Measurements from ENCODE around the gene LAIR2.

Gene LAIR2

DNA sequence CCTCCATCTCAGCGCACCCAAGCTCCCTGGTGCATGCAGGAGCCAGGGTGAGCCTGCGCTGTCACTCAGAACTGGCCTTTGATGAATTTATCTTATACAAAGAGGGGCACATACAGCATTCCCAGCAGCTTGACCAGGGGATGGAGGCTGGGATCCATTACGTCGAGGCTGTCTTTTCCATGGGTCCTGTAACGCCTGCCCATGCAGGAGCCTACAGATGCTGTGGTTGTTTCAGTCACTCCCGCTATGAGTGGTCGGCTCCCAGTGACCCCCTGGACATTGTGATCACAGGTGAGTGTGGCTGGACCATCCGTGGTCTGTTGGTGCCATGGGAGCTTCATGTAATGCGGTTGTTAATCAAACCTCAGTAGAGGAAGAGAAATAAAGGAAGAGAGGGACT, 33.0 kb downstream of the LAIR2 start:
- Histone ChIP-seq H3K4me1 (no peaks in the 10 kb centered on the region), H3K36me3 (ENCODE audit: control insufficient read depth, insufficient read depth, low read length) (no peaks in the 10 kb centered on the region), H3K9me3 (ENCODE audit: control insufficient read depth, low read length) (no peaks in the 10 kb centered on the region), H3K4me3 (ENCODE audit: low read depth, low read length) (no peak overlapping the region), H2AFZ (no peak overlapping the region), H3K27ac (no peak overlapping the region), H3K9ac (no peak overlapping the region), H3K27me3 (ENCODE audit: control insufficient read depth, insufficient read depth, low read length) (peaks cover 2% of the 10 kb centered on the region), H3K4me2 (ENCODE audit: low read length) (no peak overlapping the region), H3K79me2 (no peaks in the 10 kb centered on the region)
- TF ChIP-seq, protein P1, sequence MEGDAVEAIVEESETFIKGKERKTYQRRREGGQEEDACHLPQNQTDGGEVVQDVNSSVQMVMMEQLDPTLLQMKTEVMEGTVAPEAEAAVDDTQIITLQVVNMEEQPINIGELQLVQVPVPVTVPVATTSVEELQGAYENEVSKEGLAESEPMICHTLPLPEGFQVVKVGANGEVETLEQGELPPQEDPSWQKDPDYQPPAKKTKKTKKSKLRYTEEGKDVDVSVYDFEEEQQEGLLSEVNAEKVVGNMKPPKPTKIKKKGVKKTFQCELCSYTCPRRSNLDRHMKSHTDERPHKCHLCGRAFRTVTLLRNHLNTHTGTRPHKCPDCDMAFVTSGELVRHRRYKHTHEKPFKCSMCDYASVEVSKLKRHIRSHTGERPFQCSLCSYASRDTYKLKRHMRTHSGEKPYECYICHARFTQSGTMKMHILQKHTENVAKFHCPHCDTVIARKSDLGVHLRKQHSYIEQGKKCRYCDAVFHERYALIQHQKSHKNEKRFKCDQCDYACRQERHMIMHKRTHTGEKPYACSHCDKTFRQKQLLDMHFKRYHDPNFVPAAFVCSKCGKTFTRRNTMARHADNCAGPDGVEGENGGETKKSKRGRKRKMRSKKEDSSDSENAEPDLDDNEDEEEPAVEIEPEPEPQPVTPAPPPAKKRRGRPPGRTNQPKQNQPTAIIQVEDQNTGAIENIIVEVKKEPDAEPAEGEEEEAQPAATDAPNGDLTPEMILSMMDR (IDR thresholded peaks at IDR 0.05): no peak

DNA sequence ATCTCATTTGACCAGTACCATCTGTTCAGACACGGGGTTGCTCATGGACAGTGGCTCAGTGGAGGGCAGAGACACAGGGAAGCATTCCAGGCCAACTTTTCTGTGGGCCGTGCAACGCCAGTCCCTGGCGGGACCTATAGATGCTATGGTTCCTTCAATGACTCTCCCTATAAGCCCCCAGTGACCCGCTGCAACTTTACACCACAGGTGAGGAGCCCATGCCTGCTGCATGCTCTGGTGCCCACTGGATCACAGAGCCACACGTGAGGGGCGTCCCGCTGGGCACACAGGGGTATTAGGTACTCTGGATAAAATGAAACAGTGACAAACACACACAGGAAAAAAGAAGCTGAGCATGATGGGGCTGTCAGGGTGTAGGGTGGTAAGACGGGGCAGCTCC, 34.3 kb downstream of the LAIR2 start:
- no peaks in the 10 kb centered on the region for H3K79me2 ChIP-seq
- H2AFZ ChIP-seq: no peak overlapping the region
- TF ChIP-seq, protein P1 (IDR thresholded peaks at IDR 0.05): no peak
- H3K4me1 ChIP-seq: no peaks in the 10 kb centered on the region
- H3K27ac ChIP-seq: no peak overlapping the region
- no peaks in the 10 kb centered on the region for H3K36me3 ChIP-seq (ENCODE audit: control insufficient read depth, insufficient read depth, low read length)
- no peak overlapping the region for H3K9ac ChIP-seq
- H3K27me3 ChIP-seq (ENCODE audit: control insufficient read depth, insufficient read depth, low read length): peaks cover 2% of the 10 kb centered on the region
- H3K4me3 ChIP-seq (ENCODE audit: low read depth, low read length): no peak overlapping the region
- no peak overlapping the region for H3K4me2 ChIP-seq (ENCODE audit: low read length)
- no peaks in the 10 kb centered on the region for H3K9me3 ChIP-seq (ENCODE audit: control insufficient read depth, low read length)

DNA sequence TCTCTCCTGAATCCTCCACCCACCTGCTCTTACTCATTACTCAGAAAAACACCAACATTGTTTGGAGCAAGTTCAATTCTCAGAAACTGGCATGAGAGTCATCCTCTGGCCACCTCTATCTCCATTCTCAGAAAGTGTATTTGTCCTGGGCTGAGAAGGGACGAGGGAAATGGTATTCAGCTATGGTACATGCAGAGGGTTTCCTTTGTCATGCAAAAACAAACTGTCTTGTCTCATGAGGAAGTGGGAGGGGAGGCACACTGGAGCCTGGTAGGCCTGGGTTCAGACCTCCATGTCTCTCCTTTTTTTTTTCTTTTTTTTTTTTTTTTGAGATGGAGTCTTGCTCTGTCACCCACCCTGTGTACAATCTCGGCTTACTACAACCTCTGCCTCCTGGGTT, 39.1 kb downstream of the LAIR2 start:
- H3K9ac ChIP-seq: no peak overlapping the region
- H3K27ac ChIP-seq: no peak overlapping the region
- H3K4me2 ChIP-seq (ENCODE audit: low read length): no peak overlapping the region
- no peaks in the 10 kb centered on the region for H3K4me1 ChIP-seq
- no peak overlapping the region for H3K4me3 ChIP-seq (ENCODE audit: low read depth, low read length)
- no peaks in the 10 kb centered on the region for H3K36me3 ChIP-seq (ENCODE audit: control insufficient read depth, insufficient read depth, low read length)
- TF ChIP-seq, protein P1 (IDR thresholded peaks at IDR 0.05): no peak
- no peak overlapping the region for H2AFZ ChIP-seq
- H3K27me3 ChIP-seq (ENCODE audit: control insufficient read depth, insufficient read depth, low read length): peaks cover 2% of the 10 kb centered on the region
- no peaks in the 10 kb centered on the region for H3K9me3 ChIP-seq (ENCODE audit: control insufficient read depth, low read length)
- H3K79me2 ChIP-seq: no peaks in the 10 kb centered on the region

DNA sequence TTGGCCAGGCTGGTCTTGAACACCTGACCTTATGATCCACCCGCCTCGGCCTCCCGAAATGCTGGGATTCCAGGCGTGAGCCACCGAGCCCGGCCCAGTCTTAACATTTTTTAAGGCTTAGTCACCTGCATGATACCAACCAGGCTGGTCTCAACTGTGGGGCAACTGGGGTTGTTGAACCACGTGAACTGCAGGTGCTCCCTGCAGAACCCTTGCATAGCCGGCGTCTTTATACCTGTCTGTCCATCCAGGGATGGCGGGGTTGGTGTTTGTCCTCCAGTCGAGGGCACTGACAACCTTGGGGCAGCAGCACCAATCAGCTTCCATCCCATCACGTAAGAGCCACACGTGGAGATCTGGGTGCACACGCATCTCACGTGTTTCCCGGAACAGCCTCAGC, 46.2 kb downstream of the LAIR2 start:
- H2AFZ ChIP-seq: no peak overlapping the region
- no peak overlapping the region for H3K4me2 ChIP-seq (ENCODE audit: low read length)
- H3K36me3 ChIP-seq (ENCODE audit: control insufficient read depth, insufficient read depth, low read length): no peaks in the 10 kb centered on the region
- no peak overlapping the region for H3K27ac ChIP-seq
- no peak overlapping the region for H3K4me3 ChIP-seq (ENCODE audit: low read depth, low read length)
- H3K9ac ChIP-seq: no peak overlapping the region
- TF ChIP-seq, protein P1 (IDR thresholded peaks at IDR 0.05): no peak
- H3K4me1 ChIP-seq: no peaks in the 10 kb centered on the region
- no peaks in the 10 kb centered on the region for H3K79me2 ChIP-seq
- H3K27me3 ChIP-seq (ENCODE audit: control insufficient read depth, insufficient read depth, low read length): no peaks in the 10 kb centered on the region
- no peaks in the 10 kb centered on the region for H3K9me3 ChIP-seq (ENCODE audit: control insufficient read depth, low read length)

DNA sequence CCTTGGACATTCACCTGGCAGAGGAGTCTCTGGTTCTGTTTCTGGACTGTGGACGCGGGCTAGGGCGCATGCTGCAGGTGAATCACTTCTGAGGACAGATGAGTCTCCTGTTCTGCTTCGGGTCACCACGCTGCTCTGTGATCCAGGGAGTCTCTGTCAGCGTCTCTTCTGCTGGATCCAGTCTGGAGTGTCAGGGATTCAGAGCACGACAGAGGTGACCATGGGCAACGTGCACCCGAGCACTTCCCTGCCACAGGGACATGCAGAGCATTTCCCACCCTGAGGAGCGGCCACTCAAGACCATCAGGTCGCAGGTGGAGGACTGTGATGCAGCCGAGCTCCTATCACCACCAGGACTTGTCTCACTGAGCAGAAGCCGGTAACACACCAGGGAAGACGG, 46.6 kb downstream of the LAIR2 start:
- Histone ChIP-seq H2AFZ (no peak overlapping the region), H3K36me3 (ENCODE audit: control insufficient read depth, insufficient read depth, low read length) (no peaks in the 10 kb centered on the region), H3K4me2 (ENCODE audit: low read length) (no peak overlapping the region), H3K27ac (no peak overlapping the region), H3K4me3 (ENCODE audit: low read depth, low read length) (no peak overlapping the region), H3K9me3 (ENCODE audit: control insufficient read depth, low read length) (no peaks in the 10 kb centered on the region), H3K79me2 (no peaks in the 10 kb centered on the region), H3K9ac (no peak overlapping the region), H3K4me1 (no peaks in the 10 kb centered on the region), H3K27me3 (ENCODE audit: control insufficient read depth, insufficient read depth, low read length) (no peaks in the 10 kb centered on the region)
- TF ChIP-seq, protein P1 (IDR thresholded peaks at IDR 0.05): no peak

Measured in parathyroid adenoma (tissue), 2 donors.